GM12878 (cell line): ENCODE data around the gene SPTBN1. TPM values are rescaled to one million over a fixed set of nuclear protein-coding genes. Genes with fewer than 3 reads are reported as not detected.

ENCODE experiments used
- ATF2 ChIP-seq: IDR thresholded peaks from 2 replicates; pipeline ENCODE4 v1.6.1; 2012; ENCODE audit warnings: low read length, inconsistent platforms
- ATF7 ChIP-seq: fragments of 450-650 bp; IDR thresholded peaks from 2 replicates; pipeline ENCODE4 v1.6.1; 2016; ENCODE audit warnings: low read depth, mild to moderate bottlenecking
- BRCA1 ChIP-seq: IDR thresholded peaks from 2 replicates; pipeline ENCODE4 v1.6.1; 2011; ENCODE audit warnings: low read depth, low read length, improper control_type of control experiment
- CHD1 ChIP-seq: IDR thresholded peaks from 2 replicates; pipeline ENCODE4 v1.6.1; 2012; ENCODE audit warnings: low read depth, low read length, improper control_type of control experiment
- DPF2 ChIP-seq: fragments of 450-650 bp; IDR thresholded peaks from 2 replicates; pipeline ENCODE4 v1.6.1; 2017; ENCODE audit warnings: mild to moderate bottlenecking
- GATAD2B ChIP-seq: fragments of 450-650 bp; conservative IDR thresholded peaks from 2 replicates; pipeline ENCODE4 v1.6.1; 2017; ENCODE audit warnings: low read depth, mild to moderate bottlenecking, moderate library complexity
- HDGF ChIP-seq: fragments of 450-650 bp; IDR thresholded peaks from 2 replicates; pipeline ENCODE4 v1.6.1; 2016; ENCODE audit warnings: antibody characterized with exemption
- KDM1A ChIP-seq: fragments of 200-600 bp; sonication (generic); IDR thresholded peaks from 2 replicates; pipeline ENCODE4 v1.6.1; 2016; ENCODE audit warnings: borderline replicate concordance
- NFXL1 ChIP-seq: fragments of 450-650 bp; IDR thresholded peaks from 2 replicates; pipeline ENCODE4 v1.6.1; 2017; ENCODE audit warnings: antibody characterized with exemption, mild to moderate bottlenecking, borderline replicate concordance
- NR2C2 ChIP-seq: IDR thresholded peaks from 2 replicates; pipeline ENCODE4 v1.6.1; 2011; ENCODE audit warnings: borderline replicate concordance, low read depth; ENCODE audit not compliant: control insufficient read depth, insufficient read length
- PAX5 ChIP-seq: IDR thresholded peaks from 2 replicates; pipeline ENCODE4 v1.6.1; 2011; ENCODE audit warnings: low read depth, low read length, borderline replicate concordance
- PRDM15 ChIP-seq: fragments of 450-650 bp; formaldehyde crosslinking; IDR thresholded peaks from 2 replicates; pipeline ENCODE4 v1.4.0; 2020; ENCODE audit warnings: mild to moderate bottlenecking, moderate library complexity
- WRNIP1 ChIP-seq: IDR thresholded peaks from 2 replicates; pipeline ENCODE4 v1.6.1; 2011; ENCODE audit warnings: low read depth, low read length, improper control_type of control experiment, borderline replicate concordance
- ZBTB4 ChIP-seq: fragments of 450-650 bp; formaldehyde crosslinking; IDR thresholded peaks from 2 replicates; pipeline ENCODE4 v1.4.0; 2022; ENCODE audit warnings: mild to moderate bottlenecking, moderate library complexity
- ZNF384 ChIP-seq: IDR thresholded peaks from 2 replicates; pipeline ENCODE4 v1.6.1; 2012; ENCODE audit warnings: low read depth, mild to moderate bottlenecking, low read length, improper control_type of control experiment, borderline replicate concordance
- polyA plus RNA-seq, 11 experiments: library from polyadenylated mRNA; depleted of rRNA in 4 of 11; unstranded in 6 of 11; stranded (reverse) in 5 of 11; fragments of >200 nt; fragmentation: Nextera tagmentation in 4 of 11; fragmentation: Illumina TruSeq in 1 of 11; extraction: Ambion mirVana in 4 of 11; extraction: Trizol in 1 of 11; gene quantifications; 1 replicate in 1 of 11; 2 replicates in 10 of 11; pipeline versions ENCODE4 v1.2.1 to v1.2.3, GENCODE V29; 2011 to 2016; ENCODE audit warnings: inconsistent platforms in 2 of 11, missing spikeins in 2 of 11, low read depth in 1 of 11
- total RNA-seq, 4 experiments: library from RNA; depleted of rRNA in 3 of 4; stranded (reverse); fragments of >200 nt in 3 of 4; fragmentation: Illumina TruSeq in 1 of 4; extraction: Trizol in 1 of 4; gene quantifications; 2 replicates each; pipeline versions ENCODE4 v1.2.1 to v1.2.3, GENCODE V29; 2013 to 2021
- TF ChIP-seq, protein P1 (sequence below): fragments of 450-650 bp; IDR thresholded peaks from 2 replicates; pipeline ENCODE4 v1.6.1; 2016; ENCODE audit warnings: mild to moderate bottlenecking
- TF ChIP-seq, protein P2 (sequence below): fragments of 450-650 bp; formaldehyde crosslinking; IDR thresholded peaks from 2 replicates; pipeline ENCODE4 v1.5.0; 2022; ENCODE audit warnings: mild to moderate bottlenecking, missing genetic modification characterization

Gene SPTBN1
- total and polyA plus RNA-seq, 10 of the 15 experiments (the other 5 are each of a cell fraction or from before 2014, with no cell fraction given) = 20.6 to 154 (median 76.7) TPM

GRCh38 chr2:54569745-54570301, 113.7 kb downstream of the SPTBN1 start (continued):
- TF ChIP-seq PRDM15 (CRISPR knock-in tag) (no peak), KDM1A (no peak), ATF2 (peak; percentile 80), PAX5 (peak; percentile 92), CHD1 (peak; percentile 13; the same call in 1 of the 2 replicates), BRCA1 (no peak), ZNF384 (no peak), HDGF (0 out of 2 replicates have a peak, but pooled peaks have one; percentile 46), DPF2 (0 out of 2 replicates have a peak, but pooled peaks have one; percentile 26), GATAD2B (peak; percentile 51), NFXL1 (no peak), WRNIP1 (no peak), ATF7 (0 out of 2 replicates have a peak, but pooled peaks have one; percentile 21), ZBTB4 (CRISPR knock-in tag) (0 out of 2 replicates have a peak, but pooled peaks have one; percentile 23), NR2C2 (no peak)
- TF ChIP-seq, protein P1, sequence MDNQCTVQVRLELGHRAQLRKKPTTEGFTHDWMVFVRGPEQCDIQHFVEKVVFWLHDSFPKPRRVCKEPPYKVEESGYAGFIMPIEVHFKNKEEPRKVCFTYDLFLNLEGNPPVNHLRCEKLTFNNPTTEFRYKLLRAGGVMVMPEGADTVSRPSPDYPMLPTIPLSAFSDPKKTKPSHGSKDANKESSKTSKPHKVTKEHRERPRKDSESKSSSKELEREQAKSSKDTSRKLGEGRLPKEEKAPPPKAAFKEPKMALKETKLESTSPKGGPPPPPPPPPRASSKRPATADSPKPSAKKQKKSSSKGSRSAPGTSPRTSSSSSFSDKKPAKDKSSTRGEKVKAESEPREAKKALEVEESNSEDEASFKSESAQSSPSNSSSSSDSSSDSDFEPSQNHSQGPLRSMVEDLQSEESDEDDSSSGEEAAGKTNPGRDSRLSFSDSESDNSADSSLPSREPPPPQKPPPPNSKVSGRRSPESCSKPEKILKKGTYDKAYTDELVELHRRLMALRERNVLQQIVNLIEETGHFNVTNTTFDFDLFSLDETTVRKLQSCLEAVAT = peak; percentile 66
- TF ChIP-seq, protein P2, sequence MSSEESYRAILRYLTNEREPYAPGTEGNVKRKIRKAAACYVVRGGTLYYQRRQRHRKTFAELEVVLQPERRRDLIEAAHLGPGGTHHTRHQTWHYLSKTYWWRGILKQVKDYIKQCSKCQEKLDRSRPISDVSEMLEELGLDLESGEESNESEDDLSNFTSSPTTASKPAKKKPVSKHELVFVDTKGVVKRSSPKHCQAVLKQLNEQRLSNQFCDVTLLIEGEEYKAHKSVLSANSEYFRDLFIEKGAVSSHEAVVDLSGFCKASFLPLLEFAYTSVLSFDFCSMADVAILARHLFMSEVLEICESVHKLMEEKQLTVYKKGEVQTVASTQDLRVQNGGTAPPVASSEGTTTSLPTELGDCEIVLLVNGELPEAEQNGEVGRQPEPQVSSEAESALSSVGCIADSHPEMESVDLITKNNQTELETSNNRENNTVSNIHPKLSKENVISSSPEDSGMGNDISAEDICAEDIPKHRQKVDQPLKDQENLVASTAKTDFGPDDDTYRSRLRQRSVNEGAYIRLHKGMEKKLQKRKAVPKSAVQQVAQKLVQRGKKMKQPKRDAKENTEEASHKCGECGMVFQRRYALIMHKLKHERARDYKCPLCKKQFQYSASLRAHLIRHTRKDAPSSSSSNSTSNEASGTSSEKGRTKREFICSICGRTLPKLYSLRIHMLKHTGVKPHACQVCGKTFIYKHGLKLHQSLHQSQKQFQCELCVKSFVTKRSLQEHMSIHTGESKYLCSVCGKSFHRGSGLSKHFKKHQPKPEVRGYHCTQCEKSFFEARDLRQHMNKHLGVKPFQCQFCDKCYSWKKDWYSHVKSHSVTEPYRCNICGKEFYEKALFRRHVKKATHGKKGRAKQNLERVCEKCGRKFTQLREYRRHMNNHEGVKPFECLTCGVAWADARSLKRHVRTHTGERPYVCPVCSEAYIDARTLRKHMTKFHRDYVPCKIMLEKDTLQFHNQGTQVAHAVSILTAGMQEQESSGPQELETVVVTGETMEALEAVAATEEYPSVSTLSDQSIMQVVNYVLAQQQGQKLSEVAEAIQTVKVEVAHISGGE (CRISPR knock-in tag) = no peak
